ENCODE measurements around the gene CTNNA3.

The CTNNA3 gene

GRCh38 chr10:67518043-67518442 lies 178.0 kb downstream of the CTNNA3 start:
- in situ Hi-C loops (cut with HindIII; ENCODE audit: low sequenced_read_pairs) = no loop called here

GRCh38 chr10:67506757-67507091 lies 189.3 kb downstream of the CTNNA3 start:
- in situ Hi-C loops (cut with HindIII; ENCODE audit: low sequenced_read_pairs) = no loop called here
- TF ChIP-seq CTCF (IDR thresholded peaks at IDR 0.05; ENCODE audit: low read depth, low read length) = no peak
- no peak for DNase-seq (ENCODE audit: low read depth, low spot score)
- no peak overlapping the region for H3K4me3 ChIP-seq (ENCODE audit: low read depth, low read length)

More at GRCh38 chr10:67518043-67518442, 178.0 kb downstream of the CTNNA3 start:
- H3K4me3 ChIP-seq (ENCODE audit: low read depth, low read length) = no peak overlapping the region
- no peak for TF ChIP-seq CTCF (IDR thresholded peaks at IDR 0.05; ENCODE audit: low read depth, low read length)
- DNase-seq (ENCODE audit: low read depth, low spot score) = no peak

GRCh38 chr10:67506083-67506756 lies 189.8 kb downstream of the CTNNA3 start:
- no peak for DNase-seq (ENCODE audit: low read depth, low spot score)
- no peak for TF ChIP-seq CTCF (IDR thresholded peaks at IDR 0.05; ENCODE audit: low read depth, low read length)
- H3K4me3 ChIP-seq (ENCODE audit: low read depth, low read length) = no peak overlapping the region
- in situ Hi-C loops (cut with HindIII; ENCODE audit: low sequenced_read_pairs) = no loop called here

- TF ChIP-seq CTCF (IDR thresholded peaks at IDR 0.05; ENCODE audit: low read depth, low read length) = no peak
- DNase-seq (ENCODE audit: low read depth, low spot score) = no peak
- no peak overlapping the region for H3K4me3 ChIP-seq (ENCODE audit: low read depth, low read length)
- in situ Hi-C loops (cut with HindIII; ENCODE audit: low sequenced_read_pairs) = no loop called here
These were observed 203.5 kb downstream of the CTNNA3 start for GRCh38 chr10:67492317-67493019.

GRCh38 chr10:67487906-67488619 lies 207.9 kb downstream of the CTNNA3 start:
- TF ChIP-seq CTCF (IDR thresholded peaks at IDR 0.05; ENCODE audit: low read depth, low read length) = no peak
- DNase-seq (ENCODE audit: low read depth, low spot score) = no peak
- H3K4me3 ChIP-seq (ENCODE audit: low read depth, low read length) = no peak overlapping the region

GRCh38 chr10:67487199-67487598 lies 208.8 kb downstream of the CTNNA3 start:
- in situ Hi-C loops (cut with HindIII; ENCODE audit: low sequenced_read_pairs) = no loop called here

More at GRCh38 chr10:67487906-67488619, 207.9 kb downstream of the CTNNA3 start:
- in situ Hi-C loops (cut with HindIII; ENCODE audit: low sequenced_read_pairs) = no loop called here

More at GRCh38 chr10:67487199-67487598, 208.8 kb downstream of the CTNNA3 start:
- H3K4me3 ChIP-seq (ENCODE audit: low read depth, low read length) = no peak overlapping the region
- DNase-seq (ENCODE audit: low read depth, low spot score) = no peak
- TF ChIP-seq CTCF (IDR thresholded peaks at IDR 0.05; ENCODE audit: low read depth, low read length) = no peak
